ENCODE data around the gene TBC1D30.

Gene TBC1D30

DNA sequence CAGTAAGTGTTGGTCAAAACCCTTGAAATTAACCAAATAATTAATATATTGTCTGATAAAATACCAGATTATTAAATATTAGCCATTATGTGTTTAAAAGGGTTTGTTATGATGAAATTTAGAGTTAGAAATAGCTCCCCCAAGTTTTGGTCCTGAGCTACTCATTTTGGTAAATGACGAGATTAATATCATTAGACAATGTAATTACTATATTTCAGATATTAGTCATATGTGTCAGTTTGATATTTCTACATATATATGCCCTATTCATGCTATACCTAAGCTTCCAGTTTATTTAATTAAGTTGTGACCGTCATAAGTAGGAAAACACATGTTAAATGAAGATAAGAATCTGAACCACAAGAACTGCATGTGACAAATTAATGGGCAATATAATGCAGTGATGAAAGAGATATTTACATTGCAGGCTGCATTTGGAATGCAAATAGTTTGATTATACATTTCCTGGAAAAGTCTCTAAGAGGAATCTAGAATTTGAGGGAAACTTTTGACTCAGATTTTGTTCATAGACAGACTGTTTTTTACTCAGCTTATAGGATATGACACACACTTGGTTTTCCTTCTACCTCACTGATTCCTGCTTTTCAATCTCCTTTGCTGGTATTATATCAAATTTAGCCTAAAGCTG, 70.5 kb downstream of the TBC1D30 start:
- no peak for DNase-seq (ENCODE audit: extremely low read depth, low read depth)
- TF ChIP-seq, protein P1, sequence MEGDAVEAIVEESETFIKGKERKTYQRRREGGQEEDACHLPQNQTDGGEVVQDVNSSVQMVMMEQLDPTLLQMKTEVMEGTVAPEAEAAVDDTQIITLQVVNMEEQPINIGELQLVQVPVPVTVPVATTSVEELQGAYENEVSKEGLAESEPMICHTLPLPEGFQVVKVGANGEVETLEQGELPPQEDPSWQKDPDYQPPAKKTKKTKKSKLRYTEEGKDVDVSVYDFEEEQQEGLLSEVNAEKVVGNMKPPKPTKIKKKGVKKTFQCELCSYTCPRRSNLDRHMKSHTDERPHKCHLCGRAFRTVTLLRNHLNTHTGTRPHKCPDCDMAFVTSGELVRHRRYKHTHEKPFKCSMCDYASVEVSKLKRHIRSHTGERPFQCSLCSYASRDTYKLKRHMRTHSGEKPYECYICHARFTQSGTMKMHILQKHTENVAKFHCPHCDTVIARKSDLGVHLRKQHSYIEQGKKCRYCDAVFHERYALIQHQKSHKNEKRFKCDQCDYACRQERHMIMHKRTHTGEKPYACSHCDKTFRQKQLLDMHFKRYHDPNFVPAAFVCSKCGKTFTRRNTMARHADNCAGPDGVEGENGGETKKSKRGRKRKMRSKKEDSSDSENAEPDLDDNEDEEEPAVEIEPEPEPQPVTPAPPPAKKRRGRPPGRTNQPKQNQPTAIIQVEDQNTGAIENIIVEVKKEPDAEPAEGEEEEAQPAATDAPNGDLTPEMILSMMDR (IDR thresholded peaks at IDR 0.05; ENCODE audit: low read depth, low read length), result no peak

DNA sequence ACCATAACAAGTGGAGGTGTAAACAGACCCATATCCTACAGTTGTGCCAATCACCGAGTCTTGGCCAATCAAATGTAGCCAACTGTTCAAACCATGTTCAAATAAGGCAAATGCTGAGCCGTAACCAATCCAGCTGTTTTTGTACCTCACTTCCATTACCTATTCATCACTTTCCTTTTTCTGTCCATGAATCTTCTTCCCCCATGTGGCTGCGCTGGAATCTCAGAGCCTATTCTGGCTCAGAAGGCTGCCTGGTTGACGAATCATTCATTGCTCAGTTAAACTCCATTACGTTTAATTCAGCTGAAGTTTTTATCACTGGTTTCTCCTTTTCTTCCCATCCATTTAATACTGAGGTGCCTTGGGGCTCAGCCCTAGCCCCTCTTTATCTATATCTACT, 71.1 kb downstream of the TBC1D30 start:
- DNase-seq (ENCODE audit: extremely low read depth, low read depth), result no peak
- TF ChIP-seq, protein P1 (IDR thresholded peaks at IDR 0.05; ENCODE audit: low read depth, low read length), result no peak

DNA sequence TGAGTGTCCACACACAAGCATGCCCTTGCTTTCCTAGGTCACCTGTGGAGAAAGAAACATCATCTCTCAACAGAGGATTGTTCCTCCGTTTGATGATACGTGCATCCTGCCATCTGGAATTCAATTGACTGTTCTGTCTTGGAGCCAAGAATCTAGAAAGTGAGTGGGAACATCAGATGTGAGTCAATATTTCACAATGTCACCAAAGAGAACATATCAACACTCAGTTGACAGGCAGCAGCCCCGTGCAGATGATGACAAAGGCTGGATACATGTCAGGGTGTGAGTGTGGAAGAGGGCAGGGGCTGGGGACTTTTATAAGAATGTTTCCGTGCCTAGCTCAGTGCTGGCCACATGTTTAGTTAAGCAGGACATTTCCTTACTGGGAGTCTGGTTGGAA, 76.1 kb downstream of the TBC1D30 start:
- TF ChIP-seq, protein P1 (IDR thresholded peaks at IDR 0.05; ENCODE audit: low read depth, low read length), result no peak
- DNase-seq (ENCODE audit: extremely low read depth, low read depth), result no peak

GRCh38 chr12:64903479-64904152, 79.2 kb downstream of the TBC1D30 start:
- TF ChIP-seq, protein P1 (IDR thresholded peaks at IDR 0.05; ENCODE audit: low read depth, low read length), result no peak
- no peak for DNase-seq (ENCODE audit: extremely low read depth, low read depth)

GRCh38 chr12:64907097-64907496, 82.7 kb downstream of the TBC1D30 start:
- TF ChIP-seq, protein P1 (IDR thresholded peaks at IDR 0.05; ENCODE audit: low read depth, low read length), result no peak

DNA sequence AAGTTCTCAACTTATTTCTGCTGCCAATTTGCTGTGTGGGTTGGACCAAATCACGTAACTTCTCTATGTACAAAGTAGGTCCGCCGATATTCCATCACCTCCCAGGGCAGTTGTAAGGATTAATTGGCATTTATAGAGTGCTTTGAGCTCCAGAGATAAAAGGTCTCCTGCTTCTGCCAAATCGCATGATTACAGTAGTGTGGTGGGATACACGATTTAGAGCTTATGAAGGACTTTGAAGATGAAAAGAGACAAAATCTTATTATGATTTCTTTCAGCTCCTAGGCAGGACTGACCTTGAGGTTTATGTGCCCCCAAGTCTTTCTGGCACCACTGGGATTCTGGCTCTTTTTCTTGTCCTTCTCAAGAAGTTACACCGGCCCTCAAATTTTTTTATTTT, 84.7 kb downstream of the TBC1D30 start:
- TF ChIP-seq, protein P1 (IDR thresholded peaks at IDR 0.05; ENCODE audit: low read depth, low read length), result no peak
- DNase-seq (ENCODE audit: extremely low read depth, low read depth), result no peak

More at GRCh38 chr12:64907097-64907496, 82.7 kb downstream of the TBC1D30 start:
- no peak for DNase-seq (ENCODE audit: extremely low read depth, low read depth)

DNA sequence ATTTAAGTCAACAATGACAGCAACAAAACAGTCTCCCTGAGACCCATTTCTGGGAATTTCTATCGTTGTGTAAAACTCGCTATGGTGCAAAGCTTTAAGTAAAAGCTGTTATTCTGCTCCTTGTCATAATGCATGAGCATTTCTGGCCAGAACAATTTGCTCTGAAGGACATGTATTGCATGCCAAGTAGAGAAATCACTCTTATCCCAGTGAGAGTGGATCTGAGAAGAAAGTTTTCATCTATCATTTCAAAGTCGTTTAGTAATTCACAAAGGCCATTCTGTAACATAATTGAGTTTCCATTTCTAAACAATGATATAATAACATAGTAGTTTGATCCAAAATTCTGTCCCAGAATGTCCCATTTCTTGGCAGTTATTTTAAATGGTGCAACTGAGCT, 86.6 kb downstream of the TBC1D30 start:
- no peak for DNase-seq (ENCODE audit: extremely low read depth, low read depth)
- TF ChIP-seq, protein P1 (IDR thresholded peaks at IDR 0.05; ENCODE audit: low read depth, low read length), result no peak
